Activated T-cell treated with anti-CD3 and anti-CD28 coated beads for 24 hours (primary cell): ENCODE measurements around the gene HLA-DPB1.

Experiments used
- DNase-seq: peaks from one replicate; pipeline ENCODE4 v3.0.0-alpha.2; 2020; ENCODE audit warnings: low read depth

HLA-DPB1 gene

GRCh38 chr6:33136310-33136900, 60.6 kb downstream of the HLA-DPB1 start:
- DNase-seq: no peak
